NB4 (cell line): ENCODE data around the gene ST8SIA5.

Experiments used
- MAX ChIP-seq: IDR thresholded peaks from 2 replicates; pipeline ENCODE4 v1.6.1; 2011; ENCODE audit warnings: low read depth, low read length
- MYC ChIP-seq: IDR thresholded peaks from 2 replicates; pipeline ENCODE4 v1.6.1; 2011; ENCODE audit warnings: low read depth, low read length
- POLR2A ChIP-seq: IDR thresholded peaks from 2 replicates; pipeline ENCODE4 v1.6.1; 2011; ENCODE audit warnings: mild to moderate bottlenecking; ENCODE audit not compliant: insufficient read length; ENCODE audit errors: extremely low read depth
- TF ChIP-seq, protein P1 (sequence below): IDR thresholded peaks from one replicate; pipeline ENCODE4 v1.5.1; 2012; ENCODE audit warnings: low read depth, low read length

GRCh38 chr18:46636040-46636630 is 120.7 kb downstream of the ST8SIA5 start:
- TF ChIP-seq, protein P1, sequence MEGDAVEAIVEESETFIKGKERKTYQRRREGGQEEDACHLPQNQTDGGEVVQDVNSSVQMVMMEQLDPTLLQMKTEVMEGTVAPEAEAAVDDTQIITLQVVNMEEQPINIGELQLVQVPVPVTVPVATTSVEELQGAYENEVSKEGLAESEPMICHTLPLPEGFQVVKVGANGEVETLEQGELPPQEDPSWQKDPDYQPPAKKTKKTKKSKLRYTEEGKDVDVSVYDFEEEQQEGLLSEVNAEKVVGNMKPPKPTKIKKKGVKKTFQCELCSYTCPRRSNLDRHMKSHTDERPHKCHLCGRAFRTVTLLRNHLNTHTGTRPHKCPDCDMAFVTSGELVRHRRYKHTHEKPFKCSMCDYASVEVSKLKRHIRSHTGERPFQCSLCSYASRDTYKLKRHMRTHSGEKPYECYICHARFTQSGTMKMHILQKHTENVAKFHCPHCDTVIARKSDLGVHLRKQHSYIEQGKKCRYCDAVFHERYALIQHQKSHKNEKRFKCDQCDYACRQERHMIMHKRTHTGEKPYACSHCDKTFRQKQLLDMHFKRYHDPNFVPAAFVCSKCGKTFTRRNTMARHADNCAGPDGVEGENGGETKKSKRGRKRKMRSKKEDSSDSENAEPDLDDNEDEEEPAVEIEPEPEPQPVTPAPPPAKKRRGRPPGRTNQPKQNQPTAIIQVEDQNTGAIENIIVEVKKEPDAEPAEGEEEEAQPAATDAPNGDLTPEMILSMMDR = no peak
- TF ChIP-seq MAX (no peak), POLR2A (no peak), MYC (no peak)
